Fibroblast of the conjunctiva (primary cell): ENCODE results near the gene TNFAIP8L2.
"Not testable (repeated sequence)": the region's sequence is repeated elsewhere in the genome, so short reads cannot be mapped to it uniquely, and the experiment has no call there.

Source experiments
- DNase-seq: peaks from one replicate; pipeline ENCODE4 v3.0.0-alpha.2; 2010; ENCODE audit warnings: low read depth

The TNFAIP8L2 gene

DNA sequence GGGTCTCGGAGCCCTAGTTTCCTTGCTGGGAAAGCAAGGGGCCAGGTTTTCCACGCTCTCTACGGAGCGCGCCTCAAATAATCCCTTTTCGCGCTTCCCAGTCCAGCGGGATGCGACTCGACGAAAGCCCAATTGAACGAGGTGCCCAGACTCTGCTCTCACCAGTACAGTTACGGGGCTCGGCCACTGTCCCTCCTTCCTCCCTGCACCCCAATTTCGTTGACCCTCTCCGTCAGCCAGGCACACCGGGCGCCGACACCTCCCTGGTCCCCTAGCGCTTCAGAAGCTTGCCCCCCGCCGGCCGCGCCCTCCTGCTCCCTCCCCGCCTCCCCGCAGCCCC lies 10.4 kb upstream of the TNFAIP8L2 start:
- DNase-seq: no peak

DNA sequence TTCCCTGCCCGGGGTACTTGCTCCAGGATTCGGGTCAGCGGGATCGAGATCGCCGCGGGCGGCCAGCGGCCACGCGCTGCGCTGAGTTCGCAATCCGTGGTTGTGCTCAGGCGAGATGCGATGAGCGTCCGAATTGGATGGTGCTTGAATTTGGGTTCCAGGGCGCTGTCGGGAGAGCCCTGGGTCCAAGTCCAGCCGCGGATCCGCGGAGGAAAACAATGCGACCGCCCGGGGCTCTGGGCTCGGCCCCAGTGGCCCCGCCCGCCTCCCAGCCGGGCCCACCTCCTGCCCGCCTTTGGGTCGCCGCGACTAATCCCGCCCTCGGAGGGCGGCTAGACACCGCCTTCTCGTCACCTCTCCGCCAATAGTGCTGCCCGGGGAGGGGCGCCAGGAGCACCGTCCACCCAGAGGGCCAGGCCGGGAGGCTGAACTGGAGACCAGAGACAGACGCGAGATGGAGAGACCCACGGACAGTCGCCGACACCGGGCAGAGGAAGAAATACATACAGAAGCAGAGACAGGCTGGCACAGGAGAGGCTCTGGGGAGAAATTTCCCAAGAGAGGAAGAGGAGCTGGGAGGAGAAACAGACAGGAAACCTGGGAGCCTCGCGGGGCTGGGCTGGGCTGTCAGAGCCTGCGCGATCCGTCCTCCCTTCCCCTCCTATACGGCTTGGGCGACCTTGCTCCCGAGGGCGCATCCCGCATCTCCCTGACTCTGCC lies 9.9 kb upstream of the TNFAIP8L2 start, which contains the start of gene SEMA6C:
SEMA6C (minus strand) TSS at position 220 of the 720 bp plus-strand sequence. CDS start 4,010 bp downstream, outside the sequence.
- DNase-seq: peak; percentile 78

DNA sequence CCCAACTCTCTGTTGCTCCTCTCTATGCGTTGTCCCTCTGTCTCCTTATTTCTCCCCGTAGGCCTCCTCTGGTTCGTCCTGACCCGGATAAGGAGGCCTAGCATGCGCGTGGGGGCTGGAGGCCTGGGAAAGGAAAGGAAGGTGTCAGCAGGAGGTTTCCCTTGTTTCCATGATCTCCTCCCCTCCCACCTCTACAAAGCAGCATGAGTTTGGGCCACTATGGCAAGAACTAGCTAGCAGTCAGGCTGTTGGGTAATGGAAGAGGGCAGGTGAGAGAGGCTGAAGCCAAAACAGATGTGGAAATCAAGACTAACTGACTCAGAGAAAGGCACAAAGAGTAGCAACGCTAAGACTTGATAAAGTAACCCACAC lies 9.3 kb upstream of the TNFAIP8L2 start:
- DNase-seq: no peak

DNA sequence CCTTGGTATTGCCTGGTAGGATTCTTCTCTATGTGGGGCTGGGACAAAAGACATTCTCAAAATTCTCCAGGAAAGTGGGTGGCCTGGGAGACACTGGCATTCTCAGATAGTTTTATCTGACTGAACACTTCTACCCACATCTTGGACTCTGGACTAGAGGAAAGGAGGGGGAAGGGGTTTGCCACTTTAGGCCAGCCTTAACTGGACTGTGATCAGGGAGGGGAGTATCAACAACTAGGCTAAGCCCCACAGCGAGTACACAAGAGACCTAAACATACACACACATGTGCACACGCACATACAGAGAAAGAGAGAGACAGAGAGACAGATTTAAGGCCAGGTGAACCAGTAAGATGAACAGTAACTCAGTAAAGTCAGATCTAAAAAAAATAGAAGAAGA lies 8.8 kb upstream of the TNFAIP8L2 start:
- DNase-seq: no peak

DNA sequence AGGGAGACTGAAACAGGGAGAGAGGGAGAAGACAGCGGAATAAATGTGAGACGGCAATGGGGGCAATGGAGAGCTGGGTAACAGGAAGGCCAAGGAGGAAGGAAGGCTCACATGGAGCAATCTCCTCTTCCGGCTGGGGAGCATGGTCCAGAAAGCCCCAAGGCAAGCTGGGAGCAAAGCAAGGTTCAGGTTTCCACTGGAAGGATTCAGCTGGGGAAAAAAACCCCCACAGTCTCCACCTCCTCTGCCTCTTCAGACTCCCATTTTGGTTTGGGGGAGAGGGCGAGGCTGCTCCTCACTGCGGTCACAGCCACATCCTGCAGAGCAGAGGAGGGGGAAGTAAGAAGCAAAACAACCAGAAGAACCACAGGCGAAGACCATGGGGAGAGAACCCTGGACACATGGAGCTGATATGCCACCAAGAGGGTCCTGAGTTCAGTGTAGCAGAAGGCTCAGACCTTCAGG lies 650 bp downstream of the TNFAIP8L2 start:
- no peak for DNase-seq

DNA sequence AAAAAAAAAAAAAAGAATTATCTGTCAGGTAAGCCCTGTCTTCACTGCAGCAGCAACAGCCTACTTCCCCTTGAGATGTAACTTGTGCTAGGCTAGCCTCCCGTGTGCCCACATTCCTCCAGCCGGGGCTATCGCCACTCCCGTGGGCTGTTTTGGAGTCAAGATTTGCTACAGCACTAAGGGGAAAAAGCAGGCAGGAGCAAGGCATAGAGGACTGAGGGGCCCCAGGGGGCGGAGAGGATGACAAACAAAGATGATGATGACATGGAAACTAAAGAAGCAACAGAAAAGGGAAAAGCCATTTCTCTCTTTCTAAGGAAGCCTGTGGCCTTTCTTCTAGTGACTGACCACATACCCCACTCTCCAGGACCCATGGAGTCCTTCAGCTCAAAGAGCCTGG lies 1.9 kb downstream of the TNFAIP8L2 start:
- no peak for DNase-seq

DNA sequence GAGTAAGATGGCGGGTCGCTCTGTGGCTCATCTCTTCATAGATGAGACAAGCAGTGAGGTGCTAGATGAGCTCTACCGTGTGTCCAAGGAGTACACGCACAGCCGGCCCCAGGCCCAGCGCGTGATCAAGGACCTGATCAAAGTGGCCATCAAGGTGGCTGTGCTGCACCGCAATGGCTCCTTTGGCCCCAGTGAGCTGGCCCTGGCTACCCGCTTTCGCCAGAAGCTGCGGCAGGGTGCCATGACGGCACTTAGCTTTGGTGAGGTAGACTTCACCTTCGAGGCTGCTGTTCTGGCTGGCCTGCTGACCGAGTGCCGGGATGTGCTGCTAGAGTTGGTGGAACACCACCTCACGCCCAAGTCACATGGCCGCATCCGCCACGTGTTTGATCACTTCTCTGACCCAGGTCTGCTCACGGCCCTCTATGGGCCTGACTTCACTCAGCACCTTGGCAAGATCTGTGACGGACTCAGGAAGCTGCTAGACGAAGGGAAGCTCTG lies 2.4 kb downstream of the TNFAIP8L2 start:
- no peak for DNase-seq

DNA sequence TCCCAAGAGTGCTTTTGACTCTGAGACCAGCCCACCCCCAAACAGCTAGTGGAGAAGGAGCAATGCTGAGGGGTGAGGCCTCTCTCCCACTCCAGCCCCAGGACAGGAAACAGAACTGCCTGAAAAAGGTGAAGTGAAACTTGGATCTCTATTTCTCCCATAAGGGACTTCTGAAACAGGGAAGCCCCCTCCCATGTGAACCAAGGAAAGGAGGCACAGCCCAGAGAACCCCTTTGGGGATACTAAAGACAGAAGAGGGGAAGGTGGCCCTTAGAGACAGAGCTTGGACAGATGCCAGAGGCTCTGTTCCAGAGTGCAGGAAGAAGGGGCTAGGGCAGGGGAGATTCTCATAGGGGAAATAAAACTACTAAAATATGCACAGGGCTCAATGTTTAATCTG lies 2.9 kb downstream of the TNFAIP8L2 start:
- no peak for DNase-seq

DNA sequence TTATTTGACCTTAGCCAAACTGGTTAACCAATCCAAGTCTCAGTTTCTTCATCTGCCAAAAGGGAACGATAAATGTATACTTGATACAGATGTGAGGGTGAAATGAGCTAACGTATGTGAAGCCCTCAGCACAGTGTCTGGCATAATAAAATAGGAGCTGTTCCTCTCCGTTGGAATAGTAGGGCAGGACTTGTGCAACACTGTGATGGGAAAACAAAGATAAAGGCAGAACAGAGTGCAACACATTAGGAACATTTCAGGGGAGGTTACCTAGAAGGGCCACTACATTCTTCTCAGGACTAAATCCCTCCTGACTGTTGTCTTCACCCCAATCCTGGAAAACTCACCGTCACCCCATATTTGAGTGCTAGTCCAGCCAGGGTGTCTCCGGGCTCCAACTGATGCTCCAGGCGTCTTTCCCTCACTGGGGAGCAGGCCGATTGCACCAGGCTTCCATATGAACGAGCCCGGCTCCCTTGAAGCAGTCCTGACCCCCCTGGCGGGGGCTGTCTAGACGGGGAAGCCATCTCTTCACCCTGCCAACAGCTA lies 8.4 kb downstream of the TNFAIP8L2 start:
- no peak for DNase-seq

DNA sequence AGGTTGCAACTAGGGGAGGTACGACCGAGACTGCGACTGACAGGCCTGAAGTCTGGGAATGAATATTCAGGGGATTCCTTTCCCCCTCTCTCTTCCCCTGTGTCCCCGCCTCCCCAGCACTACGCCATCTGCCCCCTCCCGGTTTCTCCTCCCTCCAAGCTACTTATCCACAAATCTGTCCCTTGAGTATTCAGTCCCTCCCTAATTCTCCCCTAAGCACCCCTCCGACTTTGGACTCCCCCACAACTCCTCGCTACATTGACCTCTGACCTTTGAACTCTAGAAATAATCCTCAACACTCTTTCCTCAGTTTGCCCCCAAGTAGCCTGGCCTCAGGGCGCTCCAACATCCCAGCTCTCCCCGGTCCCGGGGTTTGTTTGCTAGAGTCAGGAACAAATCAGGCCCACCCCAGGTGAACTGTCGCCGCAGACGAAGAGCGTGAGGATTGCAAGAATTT lies 8.9 kb downstream of the TNFAIP8L2 start:
- DNase-seq: peak; percentile 48

DNA sequence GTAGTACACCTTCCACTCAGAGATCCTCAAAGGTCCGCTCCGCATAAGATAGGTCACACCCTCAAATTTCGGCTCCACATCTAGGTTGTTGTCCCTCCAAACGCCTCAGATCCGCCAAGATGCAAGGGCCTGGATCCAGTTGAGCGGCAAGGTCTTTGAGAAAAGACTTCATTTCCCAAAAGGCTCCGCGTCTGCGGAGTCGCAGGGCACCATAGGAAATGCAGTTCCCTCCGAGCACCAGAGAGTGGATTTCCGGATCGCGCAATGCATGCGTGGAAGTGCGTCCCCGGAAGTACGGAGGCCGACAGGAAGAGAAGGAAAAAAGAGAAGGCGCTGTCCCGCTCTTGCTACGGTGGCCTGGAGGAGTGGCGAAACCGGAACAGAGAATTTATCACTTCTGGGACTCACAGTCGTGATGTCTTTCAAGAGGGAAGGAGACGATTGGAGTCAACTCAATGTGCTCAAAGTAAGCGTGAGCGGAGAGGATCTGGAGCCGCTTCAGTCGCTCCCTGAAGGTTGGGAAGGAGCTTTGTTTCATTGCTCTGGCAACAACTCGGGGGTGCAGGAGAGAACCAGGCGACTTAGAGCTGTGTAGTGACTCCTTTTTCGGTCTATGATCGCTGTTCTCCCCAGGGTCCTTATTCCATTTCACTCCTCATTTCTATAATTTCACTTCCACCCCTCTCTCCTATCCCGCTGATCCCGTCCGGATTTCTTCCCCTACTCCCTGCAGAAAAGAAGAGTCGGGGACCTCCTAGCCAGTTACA lies 9.5 kb downstream of the TNFAIP8L2 start, which contains the start of the genes LYSMD1 and SCNM1:
LYSMD1 (minus strand) TSS at position 165 of the 767 bp plus-strand sequence. CDS start 644 bp downstream, outside the sequence.
SCNM1 (plus strand) TSS at position 407 of the 767 bp plus-strand sequence; CDS start at position 416, 9 bp downstream.
- peak; percentile 96 for DNase-seq

DNA sequence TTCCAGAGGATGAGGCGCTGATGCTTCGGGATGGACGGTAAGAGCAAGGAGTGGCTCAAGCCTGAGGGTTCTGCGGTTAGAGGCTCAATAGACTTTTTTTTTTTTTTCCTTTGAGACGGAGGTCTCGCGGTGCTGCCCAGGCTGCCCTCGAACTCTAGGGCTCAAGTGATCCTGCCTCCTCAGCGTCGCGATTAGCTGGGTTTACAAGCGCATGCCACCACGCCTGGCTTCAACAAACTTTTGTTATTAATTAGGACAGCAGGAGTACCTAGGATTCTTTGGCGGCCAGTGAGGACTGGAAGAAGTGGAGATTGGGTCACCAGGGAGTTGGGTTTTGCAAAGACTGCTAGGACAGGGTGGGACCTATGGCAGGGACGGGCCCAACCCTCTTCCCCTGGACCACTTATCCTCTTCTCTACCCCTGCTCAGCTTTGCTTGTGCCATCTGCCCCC lies 10.1 kb downstream of the TNFAIP8L2 start:
- peak; percentile 26 for DNase-seq

DNA sequence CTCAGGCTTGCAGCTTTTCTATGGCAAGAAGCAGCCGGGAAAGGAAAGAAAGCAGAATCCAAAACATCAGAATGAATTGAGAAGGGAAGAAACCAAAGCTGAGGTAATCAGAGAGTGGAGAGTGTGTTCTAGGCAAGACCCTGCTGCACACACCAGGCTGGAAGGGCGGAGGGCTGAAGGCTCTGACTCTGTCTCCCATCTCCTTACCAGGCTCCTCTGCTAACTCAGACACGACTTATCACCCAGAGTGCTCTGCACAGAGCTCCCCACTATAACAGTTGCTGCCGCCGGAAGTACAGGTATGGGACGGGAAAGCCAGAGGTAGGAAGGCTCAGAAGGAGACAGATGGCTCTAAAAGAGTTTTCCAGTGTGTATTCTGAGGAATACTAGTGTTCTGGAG lies 10.7 kb downstream of the TNFAIP8L2 start:
- no peak for DNase-seq

DNA sequence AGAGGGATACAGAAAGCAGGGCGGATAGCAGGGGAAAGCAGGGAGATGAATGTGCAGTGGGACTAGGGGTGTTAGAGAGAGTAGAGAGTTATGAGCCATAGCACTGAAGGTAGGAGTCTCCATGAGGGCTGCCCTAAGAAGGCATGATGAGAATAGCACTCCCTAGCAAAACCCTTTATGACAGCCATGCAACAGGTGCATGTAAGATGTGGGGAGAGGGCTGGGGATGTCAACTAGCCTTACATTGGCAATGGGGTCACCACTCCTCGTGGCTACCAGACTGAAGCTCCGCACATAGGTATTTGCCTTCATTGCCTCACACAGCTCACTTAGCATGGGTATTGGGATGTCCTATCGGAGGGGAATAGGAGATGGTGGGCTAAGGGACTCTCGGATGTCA lies 14.7 kb downstream of the TNFAIP8L2 start:
- no peak for DNase-seq

DNA sequence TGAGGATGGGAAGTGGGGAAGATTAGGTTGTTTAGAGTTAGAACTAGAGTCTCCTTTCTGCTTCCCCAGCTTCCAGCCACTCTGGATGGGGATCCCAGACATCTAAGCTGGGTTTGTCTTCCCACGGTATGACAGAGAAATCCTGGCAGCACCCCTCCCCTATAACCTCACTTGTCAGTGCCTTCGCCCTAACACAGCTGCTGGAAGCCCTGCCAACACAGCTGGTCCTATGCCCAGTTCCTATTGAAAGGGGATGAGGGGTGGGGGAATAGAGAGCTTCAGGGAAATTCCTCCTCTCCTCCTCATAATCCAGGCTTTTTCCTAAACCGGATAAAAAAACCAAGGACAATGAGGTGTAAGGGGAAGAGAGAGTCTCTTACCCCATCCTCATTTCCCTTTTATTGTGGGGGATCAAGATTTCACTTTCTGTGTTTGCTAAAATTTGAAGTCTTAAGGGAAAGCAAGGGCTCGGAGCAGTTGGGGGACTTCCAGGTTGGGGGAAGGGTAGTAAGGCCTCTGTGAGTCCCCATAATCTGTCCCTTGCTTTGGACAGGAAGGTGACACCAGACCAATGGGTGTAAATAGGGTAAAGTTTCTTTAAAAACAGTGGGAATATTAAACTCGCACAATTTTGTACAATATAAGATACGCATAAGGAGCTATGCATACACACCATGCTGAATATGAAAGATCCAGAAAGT lies 18.7 kb downstream of the TNFAIP8L2 start:
- no peak for DNase-seq

DNA sequence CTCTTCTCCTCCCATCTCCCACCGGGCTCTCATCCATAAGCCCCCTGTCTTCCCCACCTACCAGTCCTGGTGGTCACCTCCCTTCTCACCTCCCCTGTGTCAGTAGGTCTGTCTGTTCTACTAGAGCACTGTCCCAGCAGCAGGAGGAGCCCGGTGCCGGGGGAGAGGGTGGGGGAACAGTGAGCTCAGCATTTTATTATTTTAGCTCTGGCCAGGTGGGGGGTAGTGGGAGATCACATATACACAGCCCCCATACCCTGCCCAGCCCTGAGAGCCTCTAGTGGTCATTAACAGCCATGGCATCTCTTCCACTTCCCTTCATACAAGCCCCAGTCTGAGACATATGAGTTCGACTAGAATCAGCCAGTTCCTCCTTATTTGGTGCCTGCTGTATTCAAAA lies 19.4 kb downstream of the TNFAIP8L2 start, which contains the start of gene TMOD4:
TMOD4 (minus strand) TSS at position 119 of the 400 bp plus-strand sequence. CDS start 1,106 bp downstream, outside the sequence.
- no peak for DNase-seq

DNA sequence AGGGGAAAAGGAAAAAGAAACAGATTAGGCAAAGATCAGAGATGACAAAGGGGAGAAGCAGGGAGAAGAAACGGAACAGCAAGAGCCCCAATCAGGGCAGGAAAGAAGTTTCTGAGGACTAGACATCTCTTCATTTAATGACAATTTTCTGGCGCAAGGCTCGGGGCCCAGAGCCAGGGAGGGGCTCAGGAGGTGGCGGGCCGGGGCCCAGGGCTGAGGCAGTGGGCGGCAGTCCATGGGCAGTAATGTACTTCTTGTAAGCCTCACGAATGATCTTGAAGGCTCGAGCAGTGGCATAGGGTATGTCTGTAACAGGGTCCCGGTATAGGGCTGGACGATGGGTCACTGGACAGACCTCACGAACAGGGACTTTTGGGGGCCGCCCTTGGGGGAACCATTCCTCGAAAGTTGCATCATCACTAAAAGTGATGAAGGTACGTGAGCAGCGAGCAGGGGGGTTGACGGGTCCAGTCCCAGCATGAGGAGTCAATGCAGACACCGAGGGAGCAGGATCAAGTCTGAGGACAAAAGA lies 20.1 kb downstream of the TNFAIP8L2 start:
- DNase-seq: no peak

DNA sequence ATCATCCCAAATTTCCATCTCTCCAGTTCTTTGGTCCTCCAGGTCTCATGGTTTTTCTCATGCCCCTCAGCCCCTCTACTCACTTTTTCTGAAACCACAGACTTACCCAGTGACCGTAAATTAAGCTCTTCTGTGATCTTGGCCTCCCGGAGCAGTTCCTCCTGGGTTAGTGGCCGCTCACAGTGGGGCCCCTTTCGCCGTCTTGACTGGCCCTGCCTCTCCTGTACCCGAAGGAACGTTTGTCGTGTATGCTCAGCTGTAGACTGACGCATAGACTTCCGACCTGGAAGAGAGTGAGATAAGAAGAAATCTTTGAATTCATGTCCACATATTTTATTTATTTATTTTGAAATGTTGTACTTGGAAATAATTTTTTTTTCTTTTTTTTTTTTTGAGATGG lies 27.8 kb downstream of the TNFAIP8L2 start:
- no peak for DNase-seq

DNA sequence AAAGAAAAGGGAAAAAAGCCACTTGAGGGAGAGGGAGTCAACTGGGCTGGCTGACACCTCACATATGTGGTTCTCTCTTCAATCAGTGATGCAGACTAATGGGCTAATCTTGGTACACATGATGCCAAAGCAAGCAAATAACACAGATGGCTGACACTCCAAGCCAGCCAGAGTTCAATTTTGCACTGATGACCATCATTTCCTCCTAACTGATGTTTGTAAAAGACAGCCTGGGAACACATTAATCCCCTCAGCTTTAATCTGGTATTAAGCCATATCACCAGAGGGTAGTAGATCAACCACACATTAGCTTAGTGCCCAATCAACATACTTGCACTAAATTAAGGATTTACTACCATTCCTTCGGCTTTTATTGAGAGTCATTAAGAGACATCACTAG lies 30.8 kb downstream of the TNFAIP8L2 start:
- DNase-seq: no peak

DNA sequence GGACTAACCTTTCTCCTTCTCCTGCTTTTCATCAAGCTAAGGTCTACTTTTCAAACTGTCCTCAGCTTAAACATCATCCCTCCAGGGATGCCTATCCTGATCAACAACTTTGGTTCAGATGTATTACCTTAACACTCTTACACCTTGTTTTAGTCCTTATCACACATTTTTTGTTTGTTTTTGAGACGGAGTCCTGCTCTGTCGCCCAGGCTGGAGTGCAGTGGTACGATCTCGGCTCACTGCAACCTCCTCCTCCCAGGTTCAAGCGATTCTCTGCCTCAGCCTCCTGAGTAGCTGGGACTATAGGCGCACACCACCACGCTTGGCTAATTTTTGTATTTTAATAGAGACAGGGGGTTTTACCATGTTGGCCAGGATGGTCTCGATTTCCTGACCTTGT lies 32.2 kb downstream of the TNFAIP8L2 start:
- DNase-seq: not testable (repeated sequence)

DNA sequence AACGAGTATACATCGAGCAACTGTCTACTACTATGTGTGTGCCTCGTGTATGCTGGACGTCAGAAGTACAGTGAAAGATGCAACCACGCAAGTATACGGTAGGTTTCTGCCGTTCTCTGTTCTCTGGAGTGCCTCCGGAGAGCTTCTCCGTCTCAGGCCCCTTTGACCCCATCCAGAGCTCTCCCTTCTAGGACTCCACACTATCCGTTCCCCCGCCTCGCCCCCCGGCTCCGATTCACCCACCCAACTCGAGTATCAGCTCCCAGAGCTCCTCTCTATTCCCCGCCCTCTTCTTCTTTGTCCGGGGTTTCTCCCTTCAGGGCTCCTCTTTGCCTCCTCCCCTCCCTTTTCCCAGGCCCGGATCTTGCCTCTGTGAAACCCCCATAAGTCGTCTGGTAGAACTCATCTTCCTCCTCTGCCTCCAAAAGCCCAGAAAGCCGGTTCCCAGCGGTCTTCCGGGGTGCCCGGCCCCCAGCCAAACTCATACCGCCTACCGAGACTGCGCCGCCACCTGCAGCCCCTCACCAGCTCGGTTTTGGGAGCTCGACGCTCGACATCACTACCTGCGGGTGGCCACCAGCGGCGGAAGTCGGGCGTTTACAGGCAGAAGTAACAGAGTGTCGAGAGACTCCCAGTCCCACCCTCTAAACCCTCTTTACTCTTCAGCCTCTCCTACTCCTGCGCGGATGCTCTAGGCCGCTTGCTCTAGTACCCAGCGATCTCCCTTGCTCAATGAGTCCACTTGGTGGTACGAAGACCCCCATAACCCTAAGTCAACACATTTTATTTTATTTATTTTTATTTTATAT lies 33.4 kb downstream of the TNFAIP8L2 start, which contains the start of gene VPS72:
VPS72 (minus strand) TSS at position 561 of the 809 bp plus-strand sequence; CDS start at position 485, 76 bp downstream.
- DNase-seq: peak; percentile 79
